Left renal cortex interstitium (tissue), 4 donors: ENCODE results near the gene GIMD1. TPM values are rescaled to one million over a fixed set of nuclear protein-coding genes. Genes with fewer than 3 reads are reported as not detected.
"Not testable (repeated sequence)": the region's sequence is repeated elsewhere in the genome, so short reads cannot be mapped to it uniquely, and the experiment has no call there.

ENCODE experiments used
- DNase-seq, 4 donors: peaks; one replicate each; pipeline ENCODE4 v3.0.0-alpha.2; 2013; ENCODE audit warnings: low read depth in 4 of 4, low spot score in 2 of 4, missing footprints in 1 of 4
- polyA plus RNA-seq, 4 donors: library from polyadenylated mRNA; unstranded; fragments of 120-200 nt; gene quantifications; one replicate each; pipeline ENCODE4 v1.2.1, GENCODE V29; 2013; ENCODE audit not compliant: insufficient read length in 4 of 4

Gene GIMD1
- under 1 TPM in 1 of 4 donors, not detected in 3; 0.11 TPM for polyA plus RNA-seq

GRCh38 chr4:106368678-106369077, at the start of gene GIMD1:
TSS of gene GIMD1 (minus strand) at chr4:106368778. CDS start at chr4:106367435, 1,343 bp downstream.
- DNase-seq = no peak

GRCh38 chr4:106414366-106414765, 45.8 kb upstream of the GIMD1 start:
- DNase-seq = no peak

- no peak for DNase-seq
Observed at GRCh38 chr4:106409901-106410889, 41.6 kb upstream of the GIMD1 start.

- DNase-seq = not testable (repeated sequence)
Observed at GRCh38 chr4:106408004-106408403, 39.4 kb upstream of the GIMD1 start.

- DNase-seq = no peak
Observed at GRCh38 chr4:106401157-106401556, 32.6 kb upstream of the GIMD1 start.

GRCh38 chr4:106398898-106399297, 30.3 kb upstream of the GIMD1 start:
- not testable (repeated sequence) for DNase-seq

GRCh38 chr4:106395582-106395981, 27.0 kb upstream of the GIMD1 start:
- DNase-seq = no peak

- DNase-seq = no peak
Observed at GRCh38 chr4:106385853-106386393, 17.3 kb upstream of the GIMD1 start.

GRCh38 chr4:106384878-106385277, 16.3 kb upstream of the GIMD1 start:
- no peak for DNase-seq

GRCh38 chr4:106380179-106380578, 11.6 kb upstream of the GIMD1 start:
- no peak for DNase-seq

- DNase-seq = no peak
Observed at GRCh38 chr4:106373026-106373425, 4.4 kb upstream of the GIMD1 start.

GRCh38 chr4:106371161-106371560, 2.6 kb upstream of the GIMD1 start:
- no peak for DNase-seq

GRCh38 chr4:106370214-106370613, 1.6 kb upstream of the GIMD1 start:
- no peak for DNase-seq

- DNase-seq = peak; percentile 23 to 49 (median 32)
Observed at GRCh38 chr4:106369456-106370060, 980 bp upstream of the GIMD1 start.

- DNase-seq = no peak
Observed at GRCh38 chr4:106367072-106367471, 1.5 kb downstream of the GIMD1 start.

GRCh38 chr4:106366026-106366425, 2.6 kb downstream of the GIMD1 start:
- DNase-seq = no peak

GRCh38 chr4:106365613-106366012, 3.0 kb downstream of the GIMD1 start:
- DNase-seq = no peak

GRCh38 chr4:106364282-106364681, 4.3 kb downstream of the GIMD1 start:
- DNase-seq = no peak

- DNase-seq = no peak
Observed at GRCh38 chr4:106362086-106362825, 6.3 kb downstream of the GIMD1 start.

GRCh38 chr4:106358899-106359298, 9.7 kb downstream of the GIMD1 start:
- no peak for DNase-seq

GRCh38 chr4:106355193-106355592, 13.4 kb downstream of the GIMD1 start:
- DNase-seq = no peak
